Caco-2 (cell line): ENCODE results near the gene AMPD3. TPM values are rescaled to one million over a fixed set of nuclear protein-coding genes. Genes with fewer than 3 reads are reported as not detected.

Source experiments
- BruUV-seq: library from RNA; stranded (reverse); fragments of 400-500 nt; replicated peaks from 2 replicates; lab custom pipeline; 2021; lab: Mats Ljungman, UMichigan
- CTCF ChIA-PET: fragments of 300-600 bp; sonication (Branson Sonifier 250); formaldehyde crosslinking; loops from one replicate; lab custom pipeline; 2022; ENCODE audit warnings: antibody characterized with exemption; lab: Charles Lee
- POLR2A ChIA-PET: fragments of 300-600 bp; sonication (Branson Sonifier 250); formaldehyde crosslinking; loops from one replicate; lab custom pipeline; 2022; ENCODE audit warnings: antibody characterized with exemption; lab: Charles Lee
- DNase-seq, 2 experiments: peaks; one replicate each; pipeline versions ENCODE4 v3.0.0 to v3.0.0-alpha.2; 2020 to 2022
- H3K27me3 ChIP-seq: replicated peaks from 2 replicates; pipeline ENCODE4 v1.6.0; 2011; ENCODE audit warnings: low read length; ENCODE audit not compliant: control insufficient read depth, insufficient read depth
- H3K36me3 ChIP-seq: 2 replicates; pipeline ENCODE4 v1.5.1; 2011; ENCODE audit warnings: low read length; ENCODE audit not compliant: control insufficient read depth, insufficient read depth
- H3K4me1 ChIP-seq: fragments of 250-450 bp; sonication (Bioruptor Pico); 2 replicates; pipeline ENCODE4 v1.5.1; 2020; ENCODE audit warnings: mild to moderate bottlenecking
- H3K4me3 ChIP-seq: 2 replicates; pipeline ENCODE4 v1.5.1; 2011; ENCODE audit warnings: low read depth, mild to moderate bottlenecking, control low read depth, low read length
- H3K9me3 ChIP-seq: fragments of 250-450 bp; sonication (Bioruptor Pico); 2 replicates; pipeline ENCODE4 v1.5.1; 2020; ENCODE audit warnings: mild to moderate bottlenecking, moderate library complexity
- H3K27ac Mint-ChIP-seq: one replicate; pipeline ENCODE4 v1.8.0; 2022; ENCODE audit warnings: mixed read lengths; ENCODE audit not compliant: unreplicated experiment
- H3K27me3 Mint-ChIP-seq: one replicate; pipeline ENCODE4 v1.8.0; 2022; ENCODE audit warnings: mixed read lengths; ENCODE audit not compliant: insufficient read depth, unreplicated experiment
- H3K36me3 Mint-ChIP-seq: one replicate; pipeline ENCODE4 v1.8.0; 2022; ENCODE audit warnings: mild to moderate bottlenecking, mixed read lengths; ENCODE audit not compliant: insufficient read depth, unreplicated experiment
- H3K4me1 Mint-ChIP-seq: one replicate; pipeline ENCODE4 v1.8.0; 2022; ENCODE audit warnings: low read depth, mixed read lengths; ENCODE audit not compliant: unreplicated experiment
- H3K4me3 Mint-ChIP-seq: one replicate; pipeline ENCODE4 v1.8.0; 2022; ENCODE audit warnings: mild to moderate bottlenecking, moderate library complexity, mixed read lengths; ENCODE audit not compliant: unreplicated experiment
- H3K9me3 Mint-ChIP-seq: one replicate; pipeline ENCODE4 v1.8.0; 2022; ENCODE audit warnings: mixed read lengths; ENCODE audit not compliant: unreplicated experiment
- intact Hi-C: fragments of 100-400 bp; cut with micrococcal nuclease; formaldehyde crosslinking; loops from one replicate; pipeline ENCODE4 v1.10.0; 2022; ENCODE audit not compliant: unreplicated experiment
- total RNA-seq: library from RNA; stranded (reverse); gene quantifications from 2 replicates; pipeline ENCODE4 v1.2.3, GENCODE V29; 2022
- TF ChIP-seq, protein P1 (sequence below), 2 experiments: fragments of 200-600 bp in 1 of 2; IDR thresholded peaks; 1 replicate in 1 of 2; 2 replicates in 1 of 2; pipeline versions ENCODE4 v1.5.1 to v1.8.0; 2011 to 2022; ENCODE audit warnings: antibody characterized with exemption in 1 of 2, control low read depth in 1 of 2, inconsistent platforms in 1 of 2, low read depth in 1 of 2, low read length in 1 of 2, mild to moderate bottlenecking in 1 of 2, moderate library complexity in 1 of 2; ENCODE audit not compliant: insufficient read depth in 1 of 2, severe bottlenecking in 1 of 2, unreplicated experiment in 1 of 2

The AMPD3 gene
- total RNA-seq, 1 experiment from 2014 or later: 13.4 TPM

DNA sequence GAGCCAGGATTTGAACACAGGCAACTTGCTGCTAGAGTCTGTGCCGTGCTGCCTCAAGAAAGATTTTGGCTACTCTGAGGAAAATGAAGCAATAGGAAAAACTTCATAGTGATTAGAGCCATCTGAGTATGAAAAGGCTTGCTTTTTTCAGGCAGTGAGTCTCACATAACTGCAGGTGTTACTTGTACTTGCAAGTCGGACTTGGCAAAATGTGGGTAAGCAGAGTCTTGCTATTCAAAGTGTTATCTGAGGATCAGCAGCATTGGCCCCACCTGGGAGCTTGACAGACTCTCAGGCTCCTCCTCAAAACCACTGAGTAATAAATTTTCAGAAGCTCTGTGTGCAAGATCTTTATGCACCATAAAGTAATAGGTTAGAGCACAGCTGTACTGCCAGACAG, 67.9 kb downstream of the AMPD3 start:
- peaks cover 11% of the 10 kb centered on the region for H3K4me1 ChIP-seq
- Mint-ChIP-seq H3K27me3 (no peaks in the 10 kb centered on the region), H3K36me3 (peaks cover 22% of the 10 kb centered on the region), H3K27ac (no peak overlapping the region), H3K4me1 (peaks cover 12% of the 10 kb centered on the region), H3K4me3 (no peak overlapping the region), H3K9me3 (no peaks in the 10 kb centered on the region)
- no peak for DNase-seq
- no peaks in the 10 kb centered on the region; the same call in 1 of the 2 replicates for H3K36me3 ChIP-seq
- BruUV-seq: no TSS peak
- H3K27me3 ChIP-seq: no peaks in the 10 kb centered on the region
- CTCF ChIA-PET: no interaction called here
- intact Hi-C loops: no loop called here
- no peaks in the 10 kb centered on the region for H3K9me3 ChIP-seq
- TF ChIP-seq, protein P1, sequence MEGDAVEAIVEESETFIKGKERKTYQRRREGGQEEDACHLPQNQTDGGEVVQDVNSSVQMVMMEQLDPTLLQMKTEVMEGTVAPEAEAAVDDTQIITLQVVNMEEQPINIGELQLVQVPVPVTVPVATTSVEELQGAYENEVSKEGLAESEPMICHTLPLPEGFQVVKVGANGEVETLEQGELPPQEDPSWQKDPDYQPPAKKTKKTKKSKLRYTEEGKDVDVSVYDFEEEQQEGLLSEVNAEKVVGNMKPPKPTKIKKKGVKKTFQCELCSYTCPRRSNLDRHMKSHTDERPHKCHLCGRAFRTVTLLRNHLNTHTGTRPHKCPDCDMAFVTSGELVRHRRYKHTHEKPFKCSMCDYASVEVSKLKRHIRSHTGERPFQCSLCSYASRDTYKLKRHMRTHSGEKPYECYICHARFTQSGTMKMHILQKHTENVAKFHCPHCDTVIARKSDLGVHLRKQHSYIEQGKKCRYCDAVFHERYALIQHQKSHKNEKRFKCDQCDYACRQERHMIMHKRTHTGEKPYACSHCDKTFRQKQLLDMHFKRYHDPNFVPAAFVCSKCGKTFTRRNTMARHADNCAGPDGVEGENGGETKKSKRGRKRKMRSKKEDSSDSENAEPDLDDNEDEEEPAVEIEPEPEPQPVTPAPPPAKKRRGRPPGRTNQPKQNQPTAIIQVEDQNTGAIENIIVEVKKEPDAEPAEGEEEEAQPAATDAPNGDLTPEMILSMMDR (IDR thresholded peaks at IDR 0.05; ENCODE audit: insufficient read depth in 1 of 2, low read depth in 1 of 2, low read length in 1 of 2, severe bottlenecking in 1 of 2, unreplicated experiment in 1 of 2): no peak
- no peak overlapping the region for H3K4me3 ChIP-seq
- POLR2A ChIA-PET: no interaction called here

DNA sequence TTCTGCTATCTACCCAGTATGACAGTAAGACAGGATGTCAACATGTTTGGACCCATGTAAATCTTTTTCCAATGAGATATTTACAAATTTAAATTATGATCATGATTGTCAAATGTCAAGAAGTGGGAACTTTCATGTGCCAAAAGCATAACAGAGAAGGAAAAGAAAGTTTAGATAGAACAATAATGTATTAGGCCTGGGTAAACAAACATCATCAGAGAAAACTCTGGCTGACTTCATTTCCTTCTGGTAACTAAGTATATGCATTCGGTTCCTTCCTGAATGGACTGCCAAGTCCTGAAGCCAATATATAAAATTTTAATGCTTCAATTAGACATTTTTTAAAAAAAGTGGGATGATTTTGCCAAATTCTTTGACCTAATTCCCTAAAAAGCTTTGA, 69.4 kb downstream of the AMPD3 start:
- TF ChIP-seq, protein P1 (IDR thresholded peaks at IDR 0.05; ENCODE audit: insufficient read depth in 1 of 2, low read depth in 1 of 2, low read length in 1 of 2, severe bottlenecking in 1 of 2, unreplicated experiment in 1 of 2): no peak
- ChIA-PET CTCF (no interaction called here), POLR2A (no interaction called here)
- Histone ChIP-seq H3K4me1 (peaks cover 27% of the 10 kb centered on the region), H3K36me3 (no peaks in the 10 kb centered on the region; the same call in none of the 2 replicates), H3K4me3 (no peak overlapping the region), H3K27me3 (no peaks in the 10 kb centered on the region), H3K9me3 (no peaks in the 10 kb centered on the region)
- intact Hi-C loops: no loop called here
- H3K27ac Mint-ChIP-seq: no peak overlapping the region
- H3K27me3 Mint-ChIP-seq: no peaks in the 10 kb centered on the region
- no TSS peak for BruUV-seq
- H3K4me1 Mint-ChIP-seq: peaks cover 17% of the 10 kb centered on the region
- peaks cover 27% of the 10 kb centered on the region for H3K36me3 Mint-ChIP-seq
- no peaks in the 10 kb centered on the region for H3K9me3 Mint-ChIP-seq
- no peak overlapping the region for H3K4me3 Mint-ChIP-seq
- no peak for DNase-seq

DNA sequence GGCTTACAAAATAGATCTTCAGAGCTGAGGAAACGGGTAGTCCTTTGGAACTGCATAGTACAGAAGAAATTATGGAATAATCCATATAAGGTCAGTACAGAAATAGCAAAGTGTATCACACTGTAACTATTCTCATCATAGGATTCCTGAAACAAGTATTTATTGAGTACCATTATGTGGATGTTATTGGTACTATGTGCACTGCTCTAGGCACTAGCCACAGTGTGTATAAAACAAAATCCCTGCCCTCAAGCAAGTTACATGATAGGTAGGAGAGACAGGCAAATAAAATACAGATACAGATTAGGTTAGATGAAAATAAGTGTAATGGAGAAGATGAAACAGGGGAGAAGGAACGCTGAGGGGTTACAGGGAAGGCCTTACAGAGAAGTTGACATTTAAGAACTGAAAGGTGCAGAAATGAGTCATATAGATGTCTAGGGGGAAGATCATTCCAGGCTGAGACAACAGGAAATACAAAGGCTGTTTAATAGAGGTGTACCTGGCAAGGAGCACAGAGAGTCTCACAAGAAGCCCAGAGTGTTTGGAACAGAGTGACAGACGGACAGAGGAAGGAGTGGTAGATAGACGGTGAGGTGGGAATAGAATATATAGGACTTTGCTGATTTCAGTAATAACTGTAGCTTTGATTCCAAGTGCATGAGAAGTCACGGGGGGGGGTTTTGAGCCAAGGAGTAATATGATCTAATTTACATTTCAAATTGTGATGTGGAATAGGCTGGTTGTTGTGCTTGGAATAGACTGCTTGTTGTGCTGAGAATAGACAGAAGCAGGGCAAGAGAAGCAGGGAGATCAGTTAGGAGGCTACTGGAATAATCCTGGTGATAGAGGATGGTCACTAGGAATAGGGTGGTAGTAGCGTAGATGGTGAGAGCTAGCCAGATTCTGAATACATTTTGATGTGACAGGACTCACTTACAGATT, 72.2 kb downstream of the AMPD3 start:
- H3K36me3 Mint-ChIP-seq: peaks cover 31% of the 10 kb centered on the region
- POLR2A ChIA-PET: interaction anchor here (1.0 to 1.5 kb wide), 2 partner anchors 13 to 404 kb away, joined by 3 to 6 read pairs; partner anchors contain the start of gene RNF141
- H3K9me3 Mint-ChIP-seq: no peaks in the 10 kb centered on the region
- H3K4me1 ChIP-seq: peaks cover 30% of the 10 kb centered on the region
- peaks cover 20% of the 10 kb centered on the region for H3K4me1 Mint-ChIP-seq
- intact Hi-C loops: no loop called here
- no peaks in the 10 kb centered on the region; the same call in none of the 2 replicates for H3K36me3 ChIP-seq
- BruUV-seq: no TSS peak
- H3K4me3 ChIP-seq: no peak overlapping the region
- no peak overlapping the region for H3K27ac Mint-ChIP-seq
- DNase-seq: no peak
- H3K9me3 ChIP-seq: no peaks in the 10 kb centered on the region
- H3K27me3 Mint-ChIP-seq: no peaks in the 10 kb centered on the region
- TF ChIP-seq, protein P1 (IDR thresholded peaks at IDR 0.05; ENCODE audit: insufficient read depth in 1 of 2, low read depth in 1 of 2, low read length in 1 of 2, severe bottlenecking in 1 of 2, unreplicated experiment in 1 of 2): no peak
- CTCF ChIA-PET: interaction anchor here (1.5 kb wide), 1 partner anchor 14 kb away, joined by 8 read pairs; the partner anchor contains the start of gene RNF141
- no peak overlapping the region for H3K4me3 Mint-ChIP-seq
- no peaks in the 10 kb centered on the region for H3K27me3 ChIP-seq
